Kidney glomerular epithelial cell (primary cell): ENCODE data around the gene LGI1.

Source experiments
- DNase-seq: peaks from one replicate; lab custom pipeline; 2025; lab: John Stamatoyannopoulos, UW

The LGI1 gene

DNA sequence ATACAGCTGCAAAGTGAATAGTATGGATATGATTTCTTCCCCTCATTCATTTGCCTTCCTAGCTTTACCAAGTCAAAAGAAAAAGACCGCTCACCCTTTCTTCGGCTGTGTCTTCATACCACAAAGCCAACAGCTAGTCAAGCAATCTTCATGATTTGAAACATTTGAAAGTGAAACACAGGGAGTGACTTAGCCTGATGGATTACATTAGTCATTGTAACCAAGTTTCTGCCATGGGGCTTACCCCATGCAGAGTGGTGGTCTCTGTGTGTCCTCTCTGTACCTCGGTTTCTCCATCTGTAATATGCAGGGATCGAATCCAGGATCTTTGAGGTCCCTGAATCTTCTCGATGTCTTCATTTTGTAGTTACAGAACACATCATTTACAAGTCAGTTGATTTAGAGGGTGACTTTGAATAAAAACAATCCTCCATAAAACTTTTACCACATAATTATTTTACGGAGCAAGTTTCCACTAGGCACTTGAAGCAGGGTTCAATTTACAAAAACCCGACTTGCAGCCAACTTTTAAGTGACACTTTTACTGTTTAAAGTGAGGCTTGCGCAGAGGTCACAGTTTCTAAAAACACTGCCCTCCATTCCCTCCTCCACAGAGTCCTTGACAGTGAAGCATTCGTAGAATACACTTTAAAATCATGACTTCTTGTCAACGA, 2.2 kb upstream of the LGI1 start:
- DNase-seq: no peak

DNA sequence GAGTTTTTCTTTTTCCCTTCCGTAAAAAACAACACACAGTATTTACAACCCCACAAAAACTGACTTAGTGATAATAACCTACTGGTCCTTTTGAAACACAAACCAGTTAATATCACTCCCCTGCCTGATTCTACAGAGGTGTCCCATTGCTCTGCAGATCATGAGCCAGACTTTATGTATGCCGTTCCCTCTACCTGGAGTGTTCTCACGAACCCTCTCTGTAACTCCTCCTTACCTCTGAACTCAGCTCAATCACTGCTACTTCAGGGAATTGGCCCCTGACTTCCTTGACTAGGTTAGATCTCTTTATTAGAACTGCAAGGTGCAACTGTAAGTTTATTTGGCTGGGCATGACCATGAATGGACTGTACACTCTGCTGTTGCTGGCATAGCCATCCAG, 1.6 kb upstream of the LGI1 start:
- no peak for DNase-seq

DNA sequence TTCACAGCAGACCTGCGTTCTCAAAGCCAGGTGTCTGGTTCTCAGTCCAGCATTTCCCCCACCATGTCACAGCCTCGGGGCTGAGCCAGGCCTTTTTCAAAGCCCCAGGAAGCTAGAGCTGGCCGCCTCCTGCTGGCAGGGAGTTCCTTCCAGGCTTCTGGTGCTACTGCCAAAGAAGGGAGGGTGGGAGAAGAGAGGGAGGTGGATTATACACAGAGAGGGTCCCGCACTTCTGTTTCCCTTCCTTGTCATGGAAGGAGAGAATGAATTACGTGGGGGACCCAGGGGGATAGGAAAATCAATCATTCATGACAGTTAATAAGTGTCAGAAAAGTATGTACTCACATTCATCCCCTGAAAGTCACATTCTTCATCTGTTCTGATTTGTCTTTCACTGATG, 600 bp upstream of the LGI1 start:
- DNase-seq: no peak

DNA sequence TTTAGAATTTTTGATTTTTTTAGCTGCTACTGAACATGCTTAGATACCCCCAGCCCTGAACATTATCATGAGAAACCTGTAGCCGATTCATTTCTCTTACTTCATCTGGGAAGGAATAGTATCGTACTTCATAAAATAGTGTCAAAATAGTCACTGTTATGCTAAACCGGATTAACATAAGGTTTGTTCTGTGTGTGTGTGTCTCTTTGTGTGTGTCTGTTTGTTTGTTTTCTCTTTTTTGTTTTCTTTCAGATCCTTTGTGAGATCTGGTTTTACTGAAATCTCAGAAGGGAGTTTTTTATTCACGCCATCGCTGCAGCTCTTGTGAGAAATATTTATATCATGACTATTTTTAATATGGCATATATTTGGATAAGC, 761 bp downstream of the LGI1 start:
- DNase-seq: no peak

DNA sequence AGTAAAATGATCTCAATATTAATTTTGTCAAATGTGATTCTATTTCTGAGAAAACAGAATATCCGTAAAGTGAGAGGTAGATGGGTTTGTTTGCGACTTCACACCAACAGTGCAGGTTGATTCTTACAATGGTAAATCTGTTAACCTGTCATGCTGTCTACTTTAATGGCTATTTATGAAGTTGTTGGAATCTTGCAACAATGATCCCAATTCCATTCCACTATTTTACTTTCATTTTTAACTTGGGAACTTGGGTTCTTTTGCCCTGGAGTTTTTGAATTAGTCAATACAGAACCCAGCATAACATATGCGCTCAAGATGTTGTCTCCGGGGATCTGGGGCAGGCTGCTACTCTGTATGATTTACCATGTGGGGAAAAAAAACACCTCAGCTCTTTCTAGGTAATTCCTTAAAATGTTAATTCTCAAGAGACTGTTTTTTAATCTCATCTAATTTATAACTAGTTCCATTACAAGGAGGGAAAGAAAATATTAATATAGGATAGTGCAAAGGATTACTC, 1.2 kb downstream of the LGI1 start:
- DNase-seq: no peak

DNA sequence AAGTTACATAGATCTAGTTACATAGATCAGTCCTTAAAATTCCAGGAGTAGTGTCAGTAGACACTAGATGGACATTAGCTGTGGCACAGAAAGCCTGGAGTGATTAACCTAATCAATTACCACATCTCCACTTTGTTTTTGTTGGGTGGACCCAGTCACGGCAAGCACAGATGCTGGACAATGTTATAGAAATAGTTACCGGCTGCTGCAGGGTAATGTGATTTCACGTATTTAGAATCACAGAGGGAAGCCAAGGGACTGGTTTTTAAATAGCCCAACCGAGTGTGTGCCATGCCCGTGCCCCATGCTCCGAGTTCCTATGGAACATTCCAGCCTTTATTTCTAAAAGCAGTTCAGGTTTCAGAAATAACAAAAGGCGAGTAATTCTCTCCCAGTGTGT, 2.8 kb downstream of the LGI1 start:
- no peak for DNase-seq

DNA sequence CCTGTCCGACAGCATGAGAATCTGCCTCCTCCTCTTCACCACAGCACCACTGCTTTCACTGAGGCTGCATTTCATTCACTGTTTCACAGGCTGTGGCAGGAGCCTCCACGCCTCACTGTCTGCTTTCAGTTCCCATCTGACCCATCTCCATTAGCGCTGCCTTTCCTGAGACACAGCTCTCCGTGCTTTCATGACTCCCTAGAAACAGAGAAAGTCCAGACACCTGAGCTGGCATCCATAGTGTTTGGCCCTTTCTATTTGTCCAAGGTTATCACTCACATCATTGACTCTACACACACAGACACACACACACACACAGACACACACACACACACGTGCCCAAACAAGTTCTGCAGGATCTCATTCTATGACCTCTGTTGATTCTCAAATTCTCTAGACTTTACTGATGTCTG, 5.2 kb downstream of the LGI1 start:
- DNase-seq: no peak

DNA sequence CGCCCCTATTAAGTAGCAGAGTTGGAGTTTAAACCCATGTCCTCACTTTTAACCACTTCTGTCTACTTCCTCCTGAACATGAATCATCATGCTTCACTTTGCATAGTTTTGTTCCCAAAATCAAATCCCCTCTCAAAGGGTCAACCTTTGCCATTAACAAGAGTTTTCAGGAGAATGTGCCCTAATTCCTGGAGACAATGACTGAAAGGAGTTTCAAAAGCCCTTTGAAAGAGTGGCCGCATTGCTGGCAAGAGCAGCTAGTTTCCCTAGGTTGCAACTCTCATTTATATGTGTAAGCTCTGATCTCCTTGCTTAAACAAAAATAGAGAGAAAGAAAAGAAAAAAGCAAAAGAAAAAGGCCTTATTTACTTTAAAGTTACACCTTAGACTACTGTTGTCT, 9.2 kb downstream of the LGI1 start:
- no peak for DNase-seq

DNA sequence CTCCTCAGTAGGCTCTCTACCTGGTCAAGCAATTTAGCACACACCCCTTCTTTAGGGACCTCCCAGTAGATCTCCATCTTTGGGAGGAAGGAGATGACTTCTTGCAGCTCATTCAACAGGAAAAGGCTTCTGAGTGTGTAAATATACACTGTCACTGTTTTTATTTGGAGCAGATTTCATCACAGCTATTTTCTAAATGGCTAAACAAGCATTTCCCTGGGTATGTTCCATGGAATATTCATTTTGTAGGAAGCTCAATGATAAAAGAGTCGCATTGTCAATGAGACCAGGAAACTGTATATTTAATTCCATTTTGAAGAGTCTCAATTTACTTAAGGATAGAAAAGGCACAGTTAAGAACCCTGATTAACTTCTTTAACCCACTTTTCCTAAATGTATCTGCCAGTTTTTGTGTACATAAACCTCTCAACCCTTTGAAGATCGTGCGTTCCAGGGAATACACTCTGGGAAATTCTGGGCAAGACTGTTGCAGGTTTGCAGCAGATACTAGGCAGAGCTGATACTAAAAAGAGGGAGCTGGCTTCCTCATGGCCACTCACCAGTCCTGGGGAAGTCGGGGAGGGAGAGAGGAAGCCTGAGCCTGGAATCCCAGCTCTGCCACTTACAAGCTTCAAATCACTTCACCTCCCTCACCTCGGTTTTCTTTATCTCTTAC, 10.1 kb downstream of the LGI1 start:
- no peak for DNase-seq

DNA sequence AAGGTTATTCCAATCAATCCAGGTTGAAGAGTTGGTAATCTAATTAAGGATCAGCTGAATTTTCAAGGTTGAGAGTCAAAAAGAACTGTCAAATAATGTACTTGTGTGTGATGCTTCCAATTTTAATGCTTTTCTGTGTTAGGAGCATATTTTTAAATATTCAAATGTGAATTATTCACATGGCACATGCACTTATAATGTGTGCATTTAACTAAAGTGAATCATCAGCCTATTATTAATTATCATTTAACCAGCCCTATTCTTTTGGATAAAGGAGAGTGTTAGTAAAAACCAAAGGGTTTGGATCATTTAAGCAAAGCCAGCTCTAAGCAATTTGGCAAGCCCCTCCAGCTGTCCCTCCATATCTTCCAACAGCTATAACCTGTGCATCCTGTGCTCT, 11.2 kb downstream of the LGI1 start:
- DNase-seq: no peak

DNA sequence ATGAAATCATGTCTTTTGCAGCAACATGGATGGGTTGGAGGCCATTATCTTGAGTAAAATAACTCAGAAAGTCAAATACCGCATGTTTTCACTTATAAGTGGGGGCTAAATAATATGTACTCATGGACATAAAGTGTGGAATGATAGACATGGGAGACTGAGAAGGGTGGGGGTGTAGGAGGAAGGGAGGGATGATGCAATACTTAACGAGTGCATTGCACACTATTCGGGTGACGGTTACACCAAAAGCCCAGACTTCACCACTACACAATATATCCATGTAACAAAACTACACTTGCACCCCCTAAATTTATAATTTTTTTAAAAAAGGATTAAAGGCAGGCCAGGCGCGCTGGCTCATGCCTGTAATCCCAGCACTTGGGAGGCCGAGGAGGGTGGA, 13.6 kb downstream of the LGI1 start:
- no peak for DNase-seq

DNA sequence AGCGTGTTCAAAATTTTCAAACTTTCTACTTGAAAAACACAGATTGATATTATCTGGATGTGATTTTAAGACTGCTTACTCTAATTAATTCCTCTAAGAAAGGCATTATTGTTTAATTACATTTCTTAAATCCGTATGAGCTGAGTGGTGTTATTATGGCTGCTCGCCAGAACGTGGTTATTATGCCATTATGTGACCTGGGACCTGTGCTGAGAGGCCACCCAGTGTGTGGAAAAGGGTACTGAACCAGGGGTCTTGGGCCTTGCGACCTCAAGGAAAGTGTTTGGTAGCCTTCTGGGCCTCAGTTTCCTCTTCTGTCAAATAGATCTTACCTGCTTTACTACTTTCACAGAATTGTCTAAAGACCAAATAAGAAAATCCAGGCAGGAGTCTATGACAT, 15.4 kb downstream of the LGI1 start:
- no peak for DNase-seq

DNA sequence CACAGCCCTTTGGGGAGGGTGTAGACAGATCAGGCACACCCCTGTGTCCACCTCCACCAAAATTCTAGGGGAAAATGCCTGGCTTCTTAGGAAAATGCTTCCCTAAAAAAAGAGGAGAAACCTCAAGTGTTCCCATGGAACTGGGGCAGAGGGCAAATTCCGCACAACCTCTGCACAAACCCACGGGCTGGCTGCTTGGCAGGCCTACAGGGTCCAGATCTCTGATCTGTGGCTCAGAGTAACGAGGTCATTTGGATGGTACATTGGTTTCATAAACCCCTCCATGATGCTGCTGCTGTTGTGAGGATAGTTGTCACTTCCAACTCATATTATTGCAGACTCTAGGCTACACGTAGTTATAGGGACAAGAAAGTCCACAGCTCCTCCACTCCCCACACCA, 16.0 kb downstream of the LGI1 start:
- DNase-seq: no peak

DNA sequence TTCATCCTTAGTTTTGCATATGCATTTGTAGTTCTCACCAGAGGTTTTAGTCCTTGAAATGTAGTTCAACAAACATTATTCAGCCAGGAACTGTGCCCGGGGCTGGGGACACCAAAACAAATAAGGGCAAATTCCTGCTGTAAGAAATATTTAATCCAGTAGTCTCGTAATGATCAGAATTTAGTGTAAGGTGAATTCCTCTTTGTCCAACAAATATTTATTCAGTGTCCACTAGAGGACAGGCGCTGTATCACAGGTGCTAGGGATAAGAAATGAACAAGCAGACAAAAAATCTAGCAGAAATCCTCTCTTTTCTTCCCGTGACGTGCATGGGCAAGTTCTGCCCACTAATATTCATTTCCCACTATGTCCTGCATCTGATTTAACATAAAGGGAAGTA, 17.6 kb downstream of the LGI1 start:
- no peak for DNase-seq

DNA sequence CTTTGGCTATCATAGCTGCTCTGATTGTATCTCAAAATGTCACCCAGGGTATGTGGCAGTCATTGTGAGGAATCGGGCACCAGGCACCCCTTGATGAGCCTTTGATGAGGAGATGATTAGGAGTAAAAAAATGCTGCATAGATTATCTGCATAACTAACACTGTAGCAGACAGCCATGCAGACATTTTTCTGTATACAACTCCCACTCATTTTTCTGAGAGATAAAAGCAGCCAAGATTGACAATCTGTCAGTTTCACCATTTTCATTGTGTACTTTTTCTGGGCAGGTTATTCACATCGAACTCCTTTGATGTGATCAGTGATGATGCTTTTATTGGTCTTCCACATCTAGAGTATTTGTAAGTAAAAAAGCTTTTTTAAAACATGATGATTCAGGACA, 19.4 kb downstream of the LGI1 start:
- DNase-seq: no peak

DNA sequence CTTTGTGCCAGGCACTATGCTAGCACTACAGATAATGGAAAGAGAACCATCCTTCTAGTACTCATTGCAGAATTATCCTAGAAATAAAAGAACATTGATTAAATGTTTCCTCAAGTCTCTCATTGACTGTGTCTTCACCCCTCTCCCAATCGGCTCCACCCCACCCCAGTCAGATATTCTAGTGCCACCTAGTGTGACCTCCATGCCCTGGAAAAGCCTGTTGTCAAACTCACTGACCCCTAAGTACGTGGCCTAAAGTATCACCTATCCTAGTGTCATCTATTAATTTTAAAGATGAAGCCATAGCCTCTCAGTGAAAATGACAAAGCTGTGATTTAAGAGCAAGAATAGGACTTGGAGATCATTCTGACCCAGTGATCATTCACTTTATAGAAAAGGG, 26.3 kb downstream of the LGI1 start:
- no peak for DNase-seq

DNA sequence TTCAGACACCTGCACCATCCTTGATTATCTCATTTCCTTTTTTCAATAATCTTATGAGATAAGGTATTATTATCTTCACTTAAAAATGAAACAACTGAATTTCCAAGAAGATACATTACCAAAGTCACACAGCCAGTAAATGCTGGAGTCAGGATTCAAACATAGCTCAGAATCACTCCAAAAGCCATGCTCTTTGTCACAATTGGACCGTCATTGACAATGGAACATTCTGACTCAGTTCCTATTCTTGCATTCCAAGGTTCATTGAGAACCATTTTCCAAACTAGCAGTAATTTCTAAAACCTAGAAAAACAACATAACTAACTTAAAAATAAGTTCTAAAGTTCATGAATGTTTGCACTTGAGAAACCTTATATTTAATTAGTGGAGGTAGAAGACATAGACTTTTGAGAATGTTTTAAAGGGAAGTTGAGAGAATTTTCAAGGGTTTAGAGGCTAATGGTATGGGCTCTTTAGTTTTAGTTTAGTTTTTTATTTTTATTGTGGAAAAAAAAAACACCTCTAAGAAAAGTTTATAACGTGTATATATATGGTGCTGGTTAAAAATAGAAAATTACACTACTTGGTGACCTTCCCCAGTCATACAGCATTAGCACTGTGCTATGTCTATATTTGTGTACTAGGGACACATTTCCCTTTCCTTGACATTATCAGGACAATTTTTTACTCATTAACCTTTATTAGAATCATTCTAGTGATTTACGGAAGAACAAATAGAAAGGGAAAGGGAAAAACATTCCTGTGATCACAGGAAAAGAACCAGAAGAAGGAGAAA, 30.9 kb downstream of the LGI1 start:
- DNase-seq: no peak

DNA sequence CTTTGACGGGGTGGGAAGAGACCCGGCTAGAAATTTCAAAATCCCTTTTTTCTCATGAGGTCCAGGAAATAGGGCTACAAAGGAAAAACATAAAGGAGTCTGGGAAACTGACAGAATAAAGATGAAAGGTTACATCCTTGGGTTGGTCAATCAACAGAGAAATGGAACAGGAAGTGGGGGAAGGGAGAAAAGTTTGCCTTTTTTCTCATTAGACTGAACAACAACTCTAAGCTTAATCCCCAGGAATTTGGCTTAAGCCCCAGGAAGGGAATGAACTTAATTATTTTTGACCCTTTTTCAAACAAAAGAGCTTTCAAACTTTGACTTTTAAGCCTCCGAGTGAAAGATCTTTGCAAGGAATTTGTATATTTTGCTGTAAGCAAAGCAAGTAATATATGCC, 32.7 kb downstream of the LGI1 start:
- DNase-seq: no peak

DNA sequence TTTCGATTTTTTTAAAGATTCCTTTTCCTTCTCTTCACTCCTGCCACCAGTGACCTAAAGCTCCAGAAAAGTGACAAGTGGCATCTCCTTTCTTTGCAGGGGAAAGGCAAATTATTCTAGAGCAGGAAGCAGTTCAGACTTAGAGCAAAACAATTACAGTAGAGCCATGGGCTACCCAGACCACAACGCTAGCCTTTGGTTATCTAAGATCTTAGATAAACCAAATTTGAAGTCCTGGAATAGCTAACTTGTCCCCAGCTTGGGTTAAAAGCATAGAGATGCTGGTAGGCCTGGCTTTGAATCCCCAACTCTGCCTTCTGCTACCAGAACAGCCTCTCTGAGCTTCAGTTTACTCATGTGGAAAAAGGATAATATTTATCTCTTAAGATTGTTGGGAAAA, 38.4 kb downstream of the LGI1 start:
- no peak for DNase-seq

DNA sequence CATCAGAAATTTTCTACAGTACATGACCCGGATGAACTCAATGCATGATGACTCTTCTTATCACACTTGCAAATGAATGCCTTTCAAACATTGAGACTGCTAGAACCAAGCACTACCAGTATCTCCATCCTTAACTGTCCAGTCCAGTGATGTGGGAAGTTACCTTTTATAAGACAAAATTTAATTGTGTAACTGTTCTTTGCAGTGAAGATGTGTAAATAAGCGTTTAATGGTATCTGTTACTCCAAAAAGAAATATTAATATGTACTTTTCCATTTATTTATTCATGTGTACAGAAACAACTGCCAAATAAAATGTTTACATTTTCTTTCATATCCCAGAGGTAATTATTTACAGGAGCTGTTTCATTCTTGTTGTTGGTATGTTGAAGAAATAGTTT, 40.1 kb downstream of the LGI1 start:
- DNase-seq: no peak

DNA sequence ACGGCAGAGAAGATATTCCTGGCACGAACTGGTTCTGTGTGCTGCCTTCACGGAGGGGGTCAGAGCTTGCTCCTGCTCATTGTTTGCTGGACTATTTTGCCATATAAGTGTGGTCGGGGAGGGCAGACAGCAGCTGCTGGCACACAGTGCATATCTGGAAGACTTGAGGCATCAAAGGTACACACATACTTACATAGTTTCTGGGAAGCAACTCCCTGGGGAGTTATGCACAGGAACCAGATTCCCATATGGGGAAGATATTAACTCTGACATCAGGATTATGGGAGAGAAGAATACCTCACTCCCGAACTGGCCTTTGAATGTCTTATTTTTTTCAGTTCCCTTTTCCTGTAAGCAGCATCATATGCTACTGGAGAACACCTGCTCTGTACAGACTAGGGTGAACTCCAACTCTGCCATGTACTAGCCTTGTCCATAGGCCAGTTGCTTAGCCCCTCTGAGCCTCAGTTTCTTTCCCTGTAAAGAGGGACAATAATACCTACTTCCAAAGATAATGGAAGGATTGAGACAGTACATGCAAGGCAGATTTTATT, 41.5 kb downstream of the LGI1 start:
- no peak for DNase-seq

DNA sequence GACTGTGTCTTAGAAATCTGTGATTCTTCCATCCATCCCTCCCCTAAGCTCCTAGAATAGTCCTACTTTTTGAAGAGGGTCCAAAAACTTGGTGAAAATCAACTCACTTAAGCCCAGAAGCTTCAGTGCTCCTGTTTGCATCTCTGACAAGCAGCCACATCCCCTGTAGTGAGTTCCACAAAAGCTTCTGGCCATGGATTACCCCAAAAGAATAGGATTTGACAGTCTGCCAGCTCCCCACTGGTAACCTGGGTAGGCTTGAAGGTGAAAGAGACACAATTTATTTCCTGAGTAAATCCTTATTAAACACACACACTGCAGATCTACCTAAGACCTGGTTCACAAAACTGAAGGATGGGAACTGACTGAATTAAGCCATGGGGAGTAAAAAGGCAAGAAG, 46.5 kb downstream of the LGI1 start:
- DNase-seq: no peak

DNA sequence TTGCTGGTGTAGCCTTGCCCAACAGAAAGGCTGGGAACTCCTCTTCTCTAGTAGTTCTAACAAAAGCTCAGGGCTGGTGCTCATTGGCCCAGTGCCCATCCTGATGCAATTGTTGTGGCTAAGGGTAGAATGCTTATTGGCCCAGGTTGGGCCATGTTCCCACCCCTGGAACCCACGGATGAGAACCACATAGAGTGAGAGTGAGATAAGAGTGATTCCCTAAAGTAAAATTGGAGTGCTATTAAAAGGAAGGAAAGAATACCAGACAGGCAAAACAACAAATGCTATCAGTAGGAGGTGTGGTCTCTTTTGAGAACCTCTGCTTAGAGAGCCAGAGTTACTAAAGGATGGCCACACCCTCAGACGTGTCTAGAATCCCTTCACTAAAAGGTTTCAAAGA, 49.2 kb downstream of the LGI1 start:
- no peak for DNase-seq
